ENCODE measurements around the gene STX16. TPM values are rescaled to one million over a fixed set of nuclear protein-coding genes. Genes with fewer than 3 reads are reported as not detected.

STX16 gene
- total RNA-seq, 1 experiment from 2014 or later, result 41.9 TPM

GRCh38 chr20:58718121-58718563 lies 67.1 kb downstream of the STX16 start:
- Histone ChIP-seq H3K27me3 (ENCODE audit: control insufficient read depth, insufficient read depth, low read length) (no peaks in the 10 kb centered on the region), H3K9me3 (ENCODE audit: control insufficient read depth, insufficient read depth, low read depth, low read length) (no peaks in the 10 kb centered on the region), H3K36me3 (ENCODE audit: control insufficient read depth, insufficient read depth, low read length) (no peaks in the 10 kb centered on the region), H3K4me1 (ENCODE audit: control insufficient read depth, insufficient read depth, low read length) (no peaks in the 10 kb centered on the region), H3K27ac (ENCODE audit: low read length) (no peak overlapping the region), H3K4me3 (ENCODE audit: low read depth in 2 of 2, low read length in 2 of 2) (no peak overlapping the region)
- ChIA-PET POLR2A (no interaction called here), CTCF (no interaction called here)
- in situ Hi-C loops (cut with HindIII; ENCODE audit: low pct_unique_long_range_greater_than_20kb, low sequenced_read_pairs), result no loop called here
- TF ChIP-seq POLR2AphosphoS5 (IDR thresholded peaks at IDR 0.05; ENCODE audit: low read depth, low read length) (no peak), CTCF (IDR thresholded peaks at IDR 0.05) (no peak), TCF7L2 (IDR thresholded peaks at IDR 0.05; ENCODE audit: low read depth, low read length) (no peak), REST (IDR thresholded peaks at IDR 0.05; ENCODE audit: insufficient read depth in 1 of 2, low read depth in 2 of 2, low read length in 1 of 2) (no peak), SIN3A (IDR thresholded peaks at IDR 0.05; ENCODE audit: borderline replicate concordance, insufficient read depth, low read depth, low read length) (no peak)
- intact Hi-C loops (cut with micrococcal nuclease; ENCODE audit: unreplicated experiment), result no loop called here
- DNase-seq (ENCODE audit: low read depth, low spot score) (no peak), ATAC-seq (no peak)
- BruUV-seq (replicated peaks), result no TSS peak

GRCh38 chr20:58718729-58719128 lies 67.6 kb downstream of the STX16 start:
- H3K4me1 ChIP-seq (ENCODE audit: control insufficient read depth, insufficient read depth, low read length), result no peaks in the 10 kb centered on the region
- ATAC-seq (no peak), DNase-seq (ENCODE audit: low read depth, low spot score) (no peak)
- no peak for TF ChIP-seq TCF7L2 (IDR thresholded peaks at IDR 0.05; ENCODE audit: low read depth, low read length)
- no peak for TF ChIP-seq SIN3A (IDR thresholded peaks at IDR 0.05; ENCODE audit: borderline replicate concordance, insufficient read depth, low read depth, low read length)
- no peak for TF ChIP-seq CTCF (IDR thresholded peaks at IDR 0.05)
- TF ChIP-seq REST (IDR thresholded peaks at IDR 0.05; ENCODE audit: insufficient read depth in 1 of 2, low read depth in 2 of 2, low read length in 1 of 2), result no peak
- TF ChIP-seq POLR2AphosphoS5 (IDR thresholded peaks at IDR 0.05; ENCODE audit: low read depth, low read length), result no peak
- no peak overlapping the region for H3K4me3 ChIP-seq (ENCODE audit: low read depth in 2 of 2, low read length in 2 of 2)
- ChIA-PET CTCF (no interaction called here), POLR2A (interaction anchor here (0.6 kb wide), 1 partner anchor 264 kb away, joined by 3 read pairs; no protein-coding TSS in a partner anchor)
- no peaks in the 10 kb centered on the region for H3K9me3 ChIP-seq (ENCODE audit: control insufficient read depth, insufficient read depth, low read depth, low read length)
- no TSS peak for BruUV-seq (replicated peaks)
- no peaks in the 10 kb centered on the region for H3K36me3 ChIP-seq (ENCODE audit: control insufficient read depth, insufficient read depth, low read length)
- H3K27ac ChIP-seq (ENCODE audit: low read length), result no peak overlapping the region
- in situ Hi-C loops (cut with HindIII; ENCODE audit: low pct_unique_long_range_greater_than_20kb, low sequenced_read_pairs) (no loop called here), intact Hi-C loops (cut with micrococcal nuclease; ENCODE audit: unreplicated experiment) (no loop called here)
- H3K27me3 ChIP-seq (ENCODE audit: control insufficient read depth, insufficient read depth, low read length), result peaks cover 2% of the 10 kb centered on the region
